Psoas muscle (tissue), 8 donors: ENCODE data around the gene ASAP3. TPM values are rescaled to one million over a fixed set of nuclear protein-coding genes. Genes with fewer than 3 reads are reported as not detected.

ENCODE experiments used
- ATAC-seq, 4 donors: fragments of 200-7000 bp; cut with Tn5 transposase; one replicate each; pipeline ENCODE4 v1.9.1; 2020; ENCODE audit warnings: moderate library complexity in 3 of 4, mild to moderate bottlenecking in 2 of 4
- DNase-seq, 2 donors: peaks; one replicate each; pipeline ENCODE4 v3.0.0-alpha.2; 2020
- H3K27ac ChIP-seq: fragments of 200-600 bp; one replicate; pipeline ENCODE4 v1.8.0; 2022
- H3K27me3 ChIP-seq, 3 donors: fragments of 200-600 bp in 1 of 3; one replicate each; pipeline versions ENCODE4 v1.6.1 to v1.8.0; 2013 to 2022; ENCODE audit warnings: low read length in 2 of 3, mild to moderate bottlenecking in 2 of 3, moderate library complexity in 1 of 3; ENCODE audit not compliant: insufficient read depth in 3 of 3
- H3K36me3 ChIP-seq, 2 donors: fragments of 200-600 bp in 1 of 2; one replicate each; pipeline versions ENCODE4 v1.6.1 to v1.8.0; 2013 to 2022; ENCODE audit warnings: low read depth in 1 of 2, mild to moderate bottlenecking in 1 of 2, moderate library complexity in 1 of 2; ENCODE audit not compliant: insufficient read depth in 1 of 2
- H3K4me1 ChIP-seq: fragments of 200-600 bp; one replicate; pipeline ENCODE4 v1.8.0; 2022
- H3K4me3 ChIP-seq: fragments of 200-600 bp; one replicate; pipeline ENCODE4 v1.8.0; 2022; ENCODE audit warnings: mild to moderate bottlenecking
- H3K9me3 ChIP-seq: fragments of 200-600 bp; one replicate; pipeline ENCODE4 v1.8.0; 2022
- CTCF ChIP-seq: fragments of 200-600 bp; IDR thresholded peaks from one replicate; pipeline ENCODE4 v1.8.0; 2022; ENCODE audit warnings: antibody characterized with exemption
- WGBS, 3 donors: extraction: QIAGEN DNeasy Blood & Tissue Kit; methylation state at CpG; one replicate each; pipeline versions ENCODE4 v1.1.6 to v1.1.7; 2013; 5-methylcytosine and 5-hydroxymethylcytosine counted together
- intact Hi-C, 2 donors: fragments of 100-400 bp; cut with DNase I; formaldehyde crosslinking; loops; one replicate each; pipeline versions ENCODE4 v1.11.0 to v1.14.2; 2022
- polyA plus RNA-seq, 3 donors: library from polyadenylated mRNA; stranded (reverse); fragments of 200-250 nt; gene quantifications; one replicate each; pipeline ENCODE4 v1.2.3, GENCODE V29; 2013
- total RNA-seq, 4 donors: library from RNA; stranded (reverse); fragmentation: NEBNext Ultra II Directional in 2 of 4; extraction: Animal tissue kit (Norgen Biotek cat#: 25700) in 2 of 4; gene quantifications; one replicate each; pipeline versions ENCODE4 v1.2.1 to v1.2.4, GENCODE V29; 2021 to 2023
- donor health status: healthy with polysubstance abuse.
- donor health status: DM: no; HTN: no; CAD: no; lungs with moderate emphysema.
- donor health status: Bipolar disorder and iron deficiency.
- donor health status: healthy.
- donor health status: DM: yes; HTN: yes; CAD: no.
- donor health status: DM: no; HTN: no; CAD: no.
- donor health status: DM: no; HTN: no; CAD: no.
- donor health status: DM: yes; HTN: yes; CAD: no.

ASAP3 gene
- total and polyA plus RNA-seq, 7 donors, result 13.3 to 68.0 (median 45.7) TPM

DNA sequence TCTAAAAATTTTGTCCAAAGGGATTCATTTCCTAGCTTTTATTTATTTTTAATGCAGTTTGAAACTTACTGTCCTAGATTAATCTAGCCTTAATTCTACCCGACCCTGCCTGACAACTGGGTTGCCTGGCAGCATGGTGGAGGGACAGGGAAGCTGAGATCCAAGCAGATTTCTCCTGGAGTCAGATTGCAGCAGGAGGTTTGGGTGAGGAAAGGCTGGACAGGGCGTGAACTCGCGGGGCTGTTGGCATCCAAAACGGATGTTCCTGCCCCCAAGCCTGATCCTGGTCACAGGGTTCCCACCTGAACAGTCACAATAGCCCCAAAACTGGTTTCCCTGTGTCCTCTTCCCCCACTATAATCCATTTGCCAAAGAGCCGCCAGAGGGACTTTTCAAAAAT, 82.7 kb downstream of the ASAP3 start:
- peak overlapping the region; percentile 75 for H3K27ac ChIP-seq
- ATAC-seq (peak in 3 of 4 donors; percentile 34 to 58 (median 55)), DNase-seq (no peak)
- H3K4me3 ChIP-seq, result no peak overlapping the region
- peaks cover 0 to 9% of the 10 kb centered on the region in 2 donors for H3K36me3 ChIP-seq
- H3K9me3 ChIP-seq, result no peaks in the 10 kb centered on the region
- 25 to 43% (median 28%) methylated on average over 6 of the region's 6 CpGs for WGBS, 3 donors
- peaks cover 62% of the 10 kb centered on the region for H3K4me1 ChIP-seq
- intact Hi-C loops, result loop anchor here in 1 of 2 donors (5.0 to 10.0 kb wide), 2 partner anchors 34 to 307 kb away; partner anchors contain the start of gene ZNF436
- H3K27me3 ChIP-seq, result no peaks in the 10 kb centered on the region
- no peak for TF ChIP-seq CTCF

DNA sequence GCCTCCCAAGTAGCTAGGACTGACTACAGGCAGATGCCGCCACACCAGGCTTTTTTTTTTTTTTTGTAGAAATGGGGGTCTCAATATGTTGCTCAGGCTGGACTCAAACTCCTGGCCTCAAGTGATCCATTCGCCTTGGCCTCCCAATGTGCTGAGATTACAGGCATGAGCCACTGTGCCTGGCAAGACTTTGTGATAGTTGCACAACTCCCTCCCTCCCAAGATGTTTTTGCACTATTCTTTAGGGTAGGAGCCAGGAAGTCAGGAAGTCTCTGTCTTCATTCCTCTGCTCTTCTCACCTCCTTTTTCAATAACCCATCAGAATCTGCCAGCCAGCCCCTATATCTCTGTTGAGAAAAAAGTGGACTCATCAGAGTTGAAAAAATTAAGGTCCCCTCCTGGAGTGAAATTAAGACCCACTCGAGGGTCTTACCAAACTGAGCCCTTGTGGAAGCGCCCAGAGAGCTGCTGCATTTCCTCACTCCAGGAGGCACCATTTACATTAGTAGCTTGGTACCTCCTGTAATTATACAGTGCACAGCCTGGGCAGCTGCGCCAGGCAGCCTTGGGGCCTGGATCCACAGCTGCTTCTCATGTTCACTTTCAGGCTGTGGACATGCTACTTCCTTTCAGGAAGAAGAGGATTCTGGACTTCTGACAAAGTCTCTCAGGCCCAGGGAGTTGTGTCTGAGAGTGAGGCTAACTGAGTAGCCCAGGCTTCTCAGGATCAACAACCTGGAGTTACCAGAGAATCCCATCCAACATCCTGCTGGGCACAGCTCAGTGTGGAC, 83.5 kb downstream of the ASAP3 start:
- Histone ChIP-seq H3K4me3 (no peak overlapping the region), H3K9me3 (no peaks in the 10 kb centered on the region), H3K4me1 (peaks cover 62% of the 10 kb centered on the region), H3K36me3 (peaks cover 0 to 17% of the 10 kb centered on the region in 2 donors), H3K27me3 (no peaks in the 10 kb centered on the region), H3K27ac (peak overlapping the region; percentile 75)
- TF ChIP-seq CTCF, result no peak
- intact Hi-C loops, result loop anchor here in 1 of 2 donors (5.0 to 10.0 kb wide), 2 partner anchors 33 to 306 kb away; partner anchors contain the start of gene ZNF436
- peak; percentile 47 to 66 for DNase-seq
- WGBS, 3 donors, result 68 to 80% (median 71%) methylated on average over 5 of the region's 5 CpGs
- peak; percentile 17 to 50 (median 26) for ATAC-seq

DNA sequence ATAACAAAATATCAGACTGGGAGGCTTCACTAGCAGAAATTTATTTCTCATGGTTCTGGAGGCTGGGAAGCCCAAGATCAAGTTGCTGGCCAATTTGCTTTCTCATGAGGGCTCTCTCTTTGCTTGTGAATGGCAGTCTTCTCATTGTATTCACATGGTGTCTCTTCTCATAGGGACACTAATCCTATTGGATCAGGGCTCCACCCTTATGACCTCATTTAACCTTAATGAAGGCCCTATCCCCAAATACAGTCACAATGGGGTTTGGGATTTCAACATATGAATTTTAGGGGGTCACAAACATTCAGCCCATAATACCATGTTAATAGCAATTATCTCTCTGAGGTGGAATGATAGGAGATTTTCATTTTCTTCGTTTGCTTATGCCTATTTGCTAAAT, 84.8 kb downstream of the ASAP3 start:
- intact Hi-C loops, result no loop called here
- H3K27me3 ChIP-seq, result no peaks in the 10 kb centered on the region

DNA sequence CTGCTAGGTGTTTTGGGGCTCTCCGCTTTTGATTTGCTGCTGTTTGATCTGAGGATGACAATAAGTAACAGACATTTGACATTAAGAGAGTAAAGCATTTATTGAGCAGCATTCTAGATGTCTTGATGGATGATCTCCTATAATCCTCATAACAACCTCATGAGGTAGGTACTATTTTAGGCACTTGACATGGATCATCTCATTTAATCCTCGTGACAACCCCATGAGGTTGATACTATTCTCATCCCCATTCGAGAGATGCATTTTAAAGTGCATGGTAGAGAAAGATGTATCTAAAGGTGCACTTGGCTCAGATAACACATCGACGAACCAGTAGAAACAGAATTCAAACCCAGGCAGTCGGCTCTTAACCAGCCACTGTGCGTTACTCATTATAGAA, 86.1 kb downstream of the ASAP3 start:
- ATAC-seq (peak; percentile 33 to 60 (median 38)), DNase-seq (no peak)
- H3K27ac ChIP-seq, result peak overlapping the region; percentile 68
- H3K4me3 ChIP-seq, result no peak overlapping the region
- H3K36me3 ChIP-seq, result peaks cover 0 to 40% of the 10 kb centered on the region in 2 donors
- 58 to 71% (median 60%) methylated on average over 7 of the region's 7 CpGs for WGBS, 3 donors
- H3K27me3 ChIP-seq, result no peaks in the 10 kb centered on the region
- H3K9me3 ChIP-seq, result no peaks in the 10 kb centered on the region
- no peak for TF ChIP-seq CTCF
- H3K4me1 ChIP-seq, result peaks cover 56% of the 10 kb centered on the region
- intact Hi-C loops, result no loop called here

More for the DNA sequence above, 84.8 kb downstream of the ASAP3 start:
- TF ChIP-seq CTCF, result no peak
- WGBS, 3 donors, result 92 to 100% (median 98%) methylated on average over 1 of the region's 1 CpG
- no peak for ATAC-seq
- no peak overlapping the region for H3K27ac ChIP-seq
- H3K4me1 ChIP-seq, result peaks cover 65% of the 10 kb centered on the region
- H3K36me3 ChIP-seq, result peaks cover 0 to 30% of the 10 kb centered on the region in 2 donors
- no peak overlapping the region for H3K4me3 ChIP-seq
- DNase-seq, result no peak
- H3K9me3 ChIP-seq, result no peaks in the 10 kb centered on the region
